Uterus (tissue), 2 donors: ENCODE data around the gene PLXNA2.

Experiments used
- CTCF ChIP-seq, 4 experiments: fragments of 200-600 bp in 2 of 4; fragments of 450-650 bp in 2 of 4; sonication (generic) in 2 of 4; IDR thresholded peaks; one replicate each; pipeline ENCODE4 v1.5.1; 2016 to 2019; ENCODE audit warnings: antibody characterized with exemption in 4 of 4, mild to moderate bottlenecking in 2 of 4, moderate library complexity in 1 of 4
- POLR2A ChIP-seq, 2 donors: fragments of 450-650 bp; IDR thresholded peaks; one replicate each; pipeline ENCODE4 v1.6.1; 2016; ENCODE audit warnings: antibody characterized with exemption in 2 of 2, mild to moderate bottlenecking in 1 of 2, moderate library complexity in 1 of 2

GRCh38 chr1:208190784-208191183 lies 53.4 kb downstream of the PLXNA2 start:
- TF ChIP-seq CTCF (IDR thresholded peaks at IDR 0.05) (no peak), POLR2A (IDR thresholded peaks at IDR 0.05) (no peak)
